Measurements from ENCODE around the gene FOXA2. TPM values are rescaled to one million over a fixed set of nuclear protein-coding genes. Genes with fewer than 3 reads are reported as not detected.

FOXA2 gene
- total and polyA plus RNA-seq, 2 of the 13 experiments (the other 11 are each of a cell fraction or from before 2014, with no cell fraction given), result 8.8 to 12.2 TPM

- 0 out of 2 replicates have a peak, but pooled peaks have one; percentile 61 for TF ChIP-seq ZNF850 (CRISPR knock-in tag; conservative IDR thresholded peaks at IDR 0.05)
- peak; percentile 9; the same call in 1 of the 2 replicates for TF ChIP-seq MAX (IDR thresholded peaks at IDR 0.05)
- TF ChIP-seq HBP1 (CRISPR knock-in tag; IDR thresholded peaks at IDR 0.05; ENCODE audit: low read depth), result peak; percentile 94
- peak; percentile 89 for TF ChIP-seq ZNF781 (CRISPR knock-in tag; IDR thresholded peaks at IDR 0.05; ENCODE audit: borderline replicate concordance, not compliant biosample characterization)
- peak; percentile 66 for TF ChIP-seq DRAP1 (CRISPR knock-in tag; IDR thresholded peaks at IDR 0.05)
- TF ChIP-seq ZNF430 (CRISPR knock-in tag; IDR thresholded peaks at IDR 0.05), result peak; percentile 43; the same call in 1 of the 2 replicates
- no peak for TF ChIP-seq ZNF530 (CRISPR knock-in tag; IDR thresholded peaks at IDR 0.05; ENCODE audit: low read depth)
- TF ChIP-seq ZNF768 (CRISPR knock-in tag; IDR thresholded peaks at IDR 0.05), result peak; percentile 74
- TF ChIP-seq ZNF280B (CRISPR knock-in tag; IDR thresholded peaks at IDR 0.05; ENCODE audit: borderline replicate concordance), result peak; percentile 60; the same call in 1 of the 2 replicates
- TF ChIP-seq EZH2 (conservative IDR thresholded peaks at IDR 0.05; ENCODE audit: low read depth, low read length), result no peak
- peak; percentile 59; the same call in 1 of the 2 replicates for TF ChIP-seq AKAP8 (CRISPR knock-in tag; IDR thresholded peaks at IDR 0.05)
- TF ChIP-seq NPAS2 (CRISPR knock-in tag; IDR thresholded peaks at IDR 0.05; ENCODE audit: borderline replicate concordance), result no peak
- TF ChIP-seq DMTF1 (CRISPR knock-in tag; IDR thresholded peaks at IDR 0.05), result no peak
- no peak for TF ChIP-seq NONO (IDR thresholded peaks at IDR 0.05)
- TF ChIP-seq NONO (CRISPR knock-in tag; conservative IDR thresholded peaks at IDR 0.05), result peak; percentile 86; the same call in 1 of the 2 replicates
- TF ChIP-seq ZSCAN31 (CRISPR knock-in tag; IDR thresholded peaks at IDR 0.05; ENCODE audit: low read depth), result no peak; the same call in 1 of the 2 replicates
- TF ChIP-seq ZSCAN25 (CRISPR knock-in tag; IDR thresholded peaks at IDR 0.05), result peak; percentile 99
- TF ChIP-seq MED1 (CRISPR knock-in tag; IDR thresholded peaks at IDR 0.05), result peak; percentile 92
- no peak for TF ChIP-seq NFIB (CRISPR knock-in tag; IDR thresholded peaks at IDR 0.05; ENCODE audit: borderline replicate concordance)
- TF ChIP-seq ZNF605 (CRISPR knock-in tag; IDR thresholded peaks at IDR 0.05), result peak; percentile 86; the same call in 1 of the 2 replicates
- TF ChIP-seq BCL3 (CRISPR knock-in tag; IDR thresholded peaks at IDR 0.05), result peak; percentile 32; the same call in 1 of the 2 replicates
- peak; percentile 69 for TF ChIP-seq RXRA (CRISPR knock-in tag; IDR thresholded peaks at IDR 0.05)
Measured at GRCh38 chr20:22584922-22585785, 782 bp upstream of the FOXA2 start (continued).
